Lower leg skin (tissue), 3 donors: ENCODE results near the gene TSPYL1.

ENCODE experiments used
- POLR2A ChIP-seq, 2 donors: fragments of 450-650 bp; IDR thresholded peaks; one replicate each; pipeline ENCODE4 v1.6.1; 2016 to 2017; ENCODE audit warnings: antibody characterized with exemption in 2 of 2, mild to moderate bottlenecking in 1 of 2, moderate library complexity in 1 of 2
- TF ChIP-seq, protein P1 (sequence below), 3 donors: fragments of 450-650 bp; IDR thresholded peaks; one replicate each; pipeline ENCODE4 v1.5.1; 2016; ENCODE audit warnings: antibody characterized with exemption in 3 of 3, mild to moderate bottlenecking in 3 of 3, moderate library complexity in 2 of 3

DNA sequence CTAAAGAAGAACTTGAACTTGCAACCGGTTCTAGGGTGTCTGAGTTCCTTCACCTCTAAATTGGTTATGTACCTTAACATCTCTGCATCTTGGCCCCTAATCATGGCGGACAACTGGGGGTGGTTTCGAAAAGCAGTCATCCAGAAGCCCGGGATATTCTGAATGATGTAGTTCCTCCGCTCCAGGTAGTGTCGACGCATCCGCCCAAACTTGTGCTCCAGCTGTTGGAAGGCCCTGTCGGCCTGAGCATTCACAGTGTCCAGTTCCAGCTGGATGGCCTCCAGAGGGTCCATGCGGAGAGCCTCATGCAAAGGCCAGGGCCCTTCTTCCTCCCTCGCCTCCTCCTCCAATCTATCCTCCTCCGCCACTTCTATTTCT is 887 bp downstream of the TSPYL1 start:
- TF ChIP-seq, protein P1, sequence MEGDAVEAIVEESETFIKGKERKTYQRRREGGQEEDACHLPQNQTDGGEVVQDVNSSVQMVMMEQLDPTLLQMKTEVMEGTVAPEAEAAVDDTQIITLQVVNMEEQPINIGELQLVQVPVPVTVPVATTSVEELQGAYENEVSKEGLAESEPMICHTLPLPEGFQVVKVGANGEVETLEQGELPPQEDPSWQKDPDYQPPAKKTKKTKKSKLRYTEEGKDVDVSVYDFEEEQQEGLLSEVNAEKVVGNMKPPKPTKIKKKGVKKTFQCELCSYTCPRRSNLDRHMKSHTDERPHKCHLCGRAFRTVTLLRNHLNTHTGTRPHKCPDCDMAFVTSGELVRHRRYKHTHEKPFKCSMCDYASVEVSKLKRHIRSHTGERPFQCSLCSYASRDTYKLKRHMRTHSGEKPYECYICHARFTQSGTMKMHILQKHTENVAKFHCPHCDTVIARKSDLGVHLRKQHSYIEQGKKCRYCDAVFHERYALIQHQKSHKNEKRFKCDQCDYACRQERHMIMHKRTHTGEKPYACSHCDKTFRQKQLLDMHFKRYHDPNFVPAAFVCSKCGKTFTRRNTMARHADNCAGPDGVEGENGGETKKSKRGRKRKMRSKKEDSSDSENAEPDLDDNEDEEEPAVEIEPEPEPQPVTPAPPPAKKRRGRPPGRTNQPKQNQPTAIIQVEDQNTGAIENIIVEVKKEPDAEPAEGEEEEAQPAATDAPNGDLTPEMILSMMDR (IDR thresholded peaks at IDR 0.05), result no peak
- TF ChIP-seq POLR2A (IDR thresholded peaks at IDR 0.05), result no peak
